Fibroblast of lung (primary cell): ENCODE results near the gene BARX2. TPM values are rescaled to one million over a fixed set of nuclear protein-coding genes. Genes with fewer than 3 reads are reported as not detected.

Experiments used
- DNase-seq, 2 donors: peaks; one replicate each; pipeline versions ENCODE4 v3.0.0 to v3.0.0-alpha.2; 2010; ENCODE audit warnings: low read depth in 2 of 2
- H2AFZ ChIP-seq: 2 replicates; pipeline ENCODE4 v1.5.1; 2012; ENCODE audit warnings: low read length, control low read depth, inconsistent platforms
- H3K27ac ChIP-seq: 2 replicates; pipeline ENCODE4 v1.5.1; 2011; ENCODE audit warnings: low read length, control low read depth; ENCODE audit not compliant: insufficient read depth
- H3K27me3 ChIP-seq: 2 replicates; pipeline ENCODE4 v1.5.1; 2011; ENCODE audit warnings: mild to moderate bottlenecking, low read length; ENCODE audit not compliant: control insufficient read depth, insufficient read depth
- H3K36me3 ChIP-seq: 2 replicates; pipeline ENCODE4 v1.5.1; 2011; ENCODE audit warnings: low read length; ENCODE audit not compliant: control insufficient read depth, insufficient read depth
- H3K4me1 ChIP-seq: 2 replicates; pipeline ENCODE4 v1.5.1; 2011; ENCODE audit warnings: low read length; ENCODE audit not compliant: control insufficient read depth, insufficient read depth; ENCODE audit errors: extremely low read depth
- H3K4me2 ChIP-seq: 2 replicates; pipeline ENCODE4 v1.5.1; 2011; ENCODE audit warnings: low read length, control low read depth; ENCODE audit not compliant: insufficient read depth; ENCODE audit errors: extremely low read depth
- H3K4me3 ChIP-seq, 4 experiments: fragments of 200-600 bp in 1 of 4; sonication (generic) in 1 of 4; replicated peaks in 1 of 4; 2 replicates each; pipeline ENCODE4 v1.5.1; 2011 to 2016; ENCODE audit warnings: low read length in 4 of 4, low read depth in 3 of 4, mild to moderate bottlenecking in 3 of 4, control low read depth in 2 of 4, inconsistent platforms in 1 of 4, mixed read lengths in 1 of 4; ENCODE audit not compliant: insufficient read depth in 1 of 4; ENCODE audit errors: control extremely low read depth in 1 of 4
- H3K79me2 ChIP-seq: 2 replicates; pipeline ENCODE4 v1.5.1; 2012; ENCODE audit warnings: mild to moderate bottlenecking, low read length, inconsistent platforms; ENCODE audit not compliant: control insufficient read depth, insufficient read depth
- H3K9ac ChIP-seq: 2 replicates; pipeline ENCODE4 v1.5.1; 2011; ENCODE audit warnings: mild to moderate bottlenecking, low read length, control low read depth; ENCODE audit not compliant: insufficient read depth
- H3K9me3 ChIP-seq: 2 replicates; pipeline ENCODE4 v1.5.1; 2012; ENCODE audit warnings: low read depth, low read length; ENCODE audit not compliant: control insufficient read depth, insufficient read depth
- H4K20me1 ChIP-seq: 2 replicates; pipeline ENCODE4 v1.5.1; 2011; ENCODE audit warnings: low read length; ENCODE audit not compliant: control insufficient read depth, insufficient read depth; ENCODE audit errors: extremely low read depth
- CTCF ChIP-seq, 2 donors: IDR thresholded peaks in 1 of 2; conservative IDR thresholded peaks in 1 of 2; 1 replicate in 1 of 2; 2 replicates in 1 of 2; pipeline ENCODE4 v1.5.1; 2011 to 2012; ENCODE audit warnings: low read length in 2 of 2, control low read depth in 1 of 2, inconsistent platforms in 1 of 2, low read depth in 1 of 2, mild to moderate bottlenecking in 1 of 2
- EZH2 ChIP-seq: IDR thresholded peaks from 2 replicates; pipeline ENCODE4 v1.5.1; 2012; ENCODE audit warnings: low read length, control low read depth, mild to moderate bottlenecking; ENCODE audit errors: missing control alignments
- polyA plus RNA-seq, 2 donors: library from polyadenylated mRNA; depleted of rRNA in 1 of 2; stranded (reverse) in 1 of 2; unstranded in 1 of 2; fragments of >200 nt; gene quantifications; 2 replicates each; pipeline ENCODE4 v1.2.1, GENCODE V29; 2011 to 2012; ENCODE audit warnings: missing spikeins in 1 of 2
- total RNA-seq: library from RNA; depleted of rRNA; stranded (reverse); fragments of >200 nt; gene quantifications from 2 replicates; pipeline ENCODE4 v1.2.1, GENCODE V29; 2014

Gene BARX2
- total and polyA plus RNA-seq, 2 donors (not counting 1 experiment from before 2014, with no cell fraction given), result not detected

GRCh38 chr11:129348813-129349212 is 26.8 kb upstream of the BARX2 start:
- Histone ChIP-seq H3K27ac (no peak overlapping the region), H3K4me3 (no peak overlapping the region), H3K4me2 (no peak overlapping the region), H3K36me3 (no peaks in the 10 kb centered on the region), H3K4me1 (no peaks in the 10 kb centered on the region), H3K79me2 (no peaks in the 10 kb centered on the region), H3K27me3 (no peaks in the 10 kb centered on the region), H3K9me3 (no peaks in the 10 kb centered on the region), H2AFZ (no peak overlapping the region), H4K20me1 (no peaks in the 10 kb centered on the region), H3K9ac (no peak overlapping the region)
- TF ChIP-seq CTCF (conservative IDR thresholded peaks at IDR 0.05 in 1 of 2, IDR thresholded peaks at IDR 0.05 in 1 of 2; ENCODE audit: low read depth in 1 of 2, low read length in 2 of 2) (no peak), EZH2 (no peak)
- no peak for DNase-seq

GRCh38 chr11:129352676-129353075 is 23.0 kb upstream of the BARX2 start:
- Histone ChIP-seq H3K79me2 (no peaks in the 10 kb centered on the region), H3K36me3 (no peaks in the 10 kb centered on the region), H3K27ac (no peak overlapping the region), H3K9ac (no peak overlapping the region), H3K4me3 (no peak overlapping the region), H3K9me3 (no peaks in the 10 kb centered on the region), H3K4me2 (no peak overlapping the region), H4K20me1 (no peaks in the 10 kb centered on the region), H3K27me3 (no peaks in the 10 kb centered on the region), H3K4me1 (no peaks in the 10 kb centered on the region), H2AFZ (no peak overlapping the region)
- no peak for DNase-seq
- TF ChIP-seq CTCF (conservative IDR thresholded peaks at IDR 0.05 in 1 of 2, IDR thresholded peaks at IDR 0.05 in 1 of 2; ENCODE audit: low read depth in 1 of 2, low read length in 2 of 2) (no peak), EZH2 (no peak)

GRCh38 chr11:129354691-129355090 is 21.0 kb upstream of the BARX2 start:
- Histone ChIP-seq H3K4me1 (no peaks in the 10 kb centered on the region), H3K9me3 (no peaks in the 10 kb centered on the region), H2AFZ (no peak overlapping the region), H3K79me2 (no peaks in the 10 kb centered on the region), H3K9ac (no peak overlapping the region), H3K4me2 (no peak overlapping the region), H3K36me3 (no peaks in the 10 kb centered on the region), H3K27me3 (no peaks in the 10 kb centered on the region), H3K4me3 (no peak overlapping the region), H3K27ac (no peak overlapping the region), H4K20me1 (no peaks in the 10 kb centered on the region)
- TF ChIP-seq CTCF (conservative IDR thresholded peaks at IDR 0.05 in 1 of 2, IDR thresholded peaks at IDR 0.05 in 1 of 2; ENCODE audit: low read depth in 1 of 2, low read length in 2 of 2) (no peak), EZH2 (no peak)
- DNase-seq, result no peak
